IMR-90 (cell line): ENCODE data around the gene ASIC2. TPM values are rescaled to one million over a fixed set of nuclear protein-coding genes. Genes with fewer than 3 reads are reported as not detected.

Source experiments
- ATAC-seq: fragments of 200-7000 bp; cut with Tn5 transposase; 2 replicates; pipeline ENCODE4 v1.9.1; 2020; ENCODE audit warnings: low read depth, mild to moderate bottlenecking, moderate library complexity
- BruUV-seq: library from RNA; stranded (reverse); fragments of 400-500 nt; replicated peaks from 2 replicates; lab custom pipeline; 2021; lab: Mats Ljungman, UMichigan
- CTCF ChIA-PET: fragments of 300-600 bp; formaldehyde crosslinking; extraction: SDS; loops from one replicate; lab custom pipeline; 2021; ENCODE audit warnings: antibody characterized with exemption; lab: Yijun Ruan, JAX
- POLR2A ChIA-PET: fragments of 300-600 bp; sonication (Branson Sonifier 250); formaldehyde crosslinking; loops from one replicate; lab custom pipeline; 2022; ENCODE audit warnings: antibody characterized with exemption; ENCODE audit not compliant: unreplicated experiment; lab: Charles Lee
- DNase-seq: peaks from one replicate; pipeline ENCODE4 v3.0.0; 2013
- H2AFZ ChIP-seq: replicated peaks from 2 replicates; pipeline ENCODE3; 2013; ENCODE audit warnings: low read length, mild to moderate bottlenecking; ENCODE audit not compliant: poor library complexity
- H2AK5ac ChIP-seq: 2 replicates; pipeline ENCODE4 v1.6.1; 2013; ENCODE audit warnings: low read depth, low read length, inconsistent platforms
- H2AK9ac ChIP-seq: replicated peaks from 2 replicates; pipeline ENCODE3; 2013; ENCODE audit warnings: mild to moderate bottlenecking, low read depth, low read length, moderate library complexity; ENCODE audit not compliant: poor library complexity
- H2BK120ac ChIP-seq: 2 replicates; pipeline ENCODE4 v1.6.1; 2013; ENCODE audit warnings: low read depth, low read length, inconsistent platforms
- H2BK15ac ChIP-seq: 3 replicates; pipeline ENCODE4 v1.6.1; 2013; ENCODE audit warnings: low read depth, low read length, inconsistent platforms
- H2BK20ac ChIP-seq: 2 replicates; pipeline ENCODE4 v1.6.1; 2013; ENCODE audit warnings: low read depth, mild to moderate bottlenecking, inconsistent platforms, low read length, moderate library complexity
- H2BK5ac ChIP-seq: 2 replicates; pipeline ENCODE4 v1.6.1; 2013; ENCODE audit warnings: mild to moderate bottlenecking, low read depth, low read length, inconsistent platforms; ENCODE audit not compliant: poor library complexity, severe bottlenecking
- H3K14ac ChIP-seq: replicated peaks from 2 replicates; pipeline ENCODE4 v1.6.1; 2013; ENCODE audit warnings: low read depth, low read length, inconsistent platforms
- H3K18ac ChIP-seq: 2 replicates; pipeline ENCODE4 v1.6.1; 2013; ENCODE audit warnings: low read depth, low read length, control low read depth
- H3K23ac ChIP-seq: 2 replicates; pipeline ENCODE4 v1.6.1; 2013; ENCODE audit warnings: low read depth, low read length, inconsistent platforms
- H3K27ac ChIP-seq: 2 replicates; pipeline ENCODE4 v1.5.1; 2013; ENCODE audit warnings: mild to moderate bottlenecking, control low read depth, low read length; ENCODE audit not compliant: insufficient read depth
- H3K27me3 ChIP-seq: 2 replicates; pipeline ENCODE4 v1.6.1; 2013; ENCODE audit warnings: low read length; ENCODE audit not compliant: control insufficient read depth, insufficient read depth
- H3K36me3 ChIP-seq: 2 replicates; pipeline ENCODE4 v1.6.1; 2013; ENCODE audit warnings: low read length, mixed read lengths; ENCODE audit not compliant: control insufficient read depth, insufficient read depth
- H3K4ac ChIP-seq: 2 replicates; pipeline ENCODE4 v1.6.1; 2013; ENCODE audit warnings: low read depth, low read length, inconsistent platforms
- H3K4me1 ChIP-seq: 2 replicates; pipeline ENCODE4 v1.6.1; 2013; ENCODE audit warnings: low read length, mixed read lengths; ENCODE audit not compliant: control insufficient read depth, insufficient read depth
- H3K4me2 ChIP-seq: 2 replicates; pipeline ENCODE4 v1.6.1; 2013; ENCODE audit warnings: low read depth, mild to moderate bottlenecking, control low read depth, low read length, moderate library complexity
- H3K4me3 ChIP-seq: 2 replicates; pipeline ENCODE4 v1.5.1; 2013; ENCODE audit warnings: low read depth, mild to moderate bottlenecking, control low read depth, low read length, moderate library complexity; ENCODE audit not compliant: insufficient read depth
- H3K56ac ChIP-seq: 2 replicates; pipeline ENCODE4 v1.6.1; 2013; ENCODE audit warnings: low read length, inconsistent platforms; ENCODE audit not compliant: insufficient read depth; ENCODE audit errors: extremely low read depth
- H3K79me1 ChIP-seq, 2 experiments: 2 replicates each; pipeline ENCODE4 v1.6.1; 2013; ENCODE audit warnings: low read length in 2 of 2, inconsistent platforms in 1 of 2, low read depth in 1 of 2
- H3K9ac ChIP-seq: 2 replicates; pipeline ENCODE4 v1.6.1; 2013; ENCODE audit warnings: low read depth, low read length, control low read depth
- H3K9me1 ChIP-seq: 2 replicates; pipeline ENCODE4 v1.6.1; 2013; ENCODE audit warnings: low read length, inconsistent platforms; ENCODE audit not compliant: insufficient read depth
- H3K9me3 ChIP-seq: 2 replicates; pipeline ENCODE4 v1.6.1; 2013; ENCODE audit warnings: low read length; ENCODE audit not compliant: control insufficient read depth, insufficient read depth
- H4K20me1 ChIP-seq: 2 replicates; pipeline ENCODE4 v1.6.1; 2013; ENCODE audit warnings: low read length, inconsistent platforms; ENCODE audit not compliant: insufficient read depth
- H4K5ac ChIP-seq: 2 replicates; pipeline ENCODE4 v1.6.1; 2013; ENCODE audit warnings: mild to moderate bottlenecking, low read depth, low read length, control low read depth
- H4K8ac ChIP-seq, 2 experiments: 2 replicates each; pipeline ENCODE4 v1.6.1; 2013; ENCODE audit warnings: low read depth in 2 of 2, low read length in 2 of 2, control low read depth in 1 of 2, inconsistent platforms in 1 of 2
- H4K91ac ChIP-seq: 2 replicates; pipeline ENCODE4 v1.6.1; 2013; ENCODE audit warnings: low read depth, low read length, inconsistent platforms; ENCODE audit not compliant: insufficient read depth
- BHLHE40 ChIP-seq: fragments of 150-350 bp; IDR thresholded peaks from 2 replicates; pipeline ENCODE4 v1.6.1; 2016; ENCODE audit warnings: mild to moderate bottlenecking, low read depth, low read length
- CEBPB ChIP-seq: IDR thresholded peaks from 2 replicates; pipeline ENCODE4 v1.6.1; 2012; ENCODE audit warnings: low read depth, low read length, improper control_type of control experiment
- CHD1 ChIP-seq: IDR thresholded peaks from 2 replicates; pipeline ENCODE4 v1.6.1; 2012; ENCODE audit warnings: low read depth, low read length, improper control_type of control experiment
- ELK1 ChIP-seq: fragments of 150-350 bp; IDR thresholded peaks from 2 replicates; pipeline ENCODE4 v1.6.1; 2016; ENCODE audit warnings: low read depth, mild to moderate bottlenecking, low read length, moderate library complexity, borderline replicate concordance
- FOS ChIP-seq: fragments of 150-350 bp; IDR thresholded peaks from 2 replicates; pipeline ENCODE4 v1.6.1; 2016; ENCODE audit warnings: low read depth, low read length
- MAFK ChIP-seq: IDR thresholded peaks from 2 replicates; pipeline ENCODE4 v1.6.1; 2012; ENCODE audit warnings: low read depth, low read length, improper control_type of control experiment
- MAZ ChIP-seq: IDR thresholded peaks from 2 replicates; pipeline ENCODE4 v1.6.1; 2012; ENCODE audit warnings: low read depth, mild to moderate bottlenecking, low read length, improper control_type of control experiment, moderate library complexity, borderline replicate concordance
- MXI1 ChIP-seq: IDR thresholded peaks from 2 replicates; pipeline ENCODE4 v1.6.1; 2012; ENCODE audit warnings: low read depth, mild to moderate bottlenecking, low read length, moderate library complexity, borderline replicate concordance
- NFE2L2 ChIP-seq: fragments of 150-350 bp; IDR thresholded peaks from 2 replicates; pipeline ENCODE4 v1.6.1; 2016; ENCODE audit warnings: low read depth, mild to moderate bottlenecking, low read length
- POLR2A ChIP-seq: IDR thresholded peaks from 2 replicates; pipeline ENCODE4 v1.6.1; 2012; ENCODE audit warnings: mild to moderate bottlenecking, low read depth, low read length
- RAD21 ChIP-seq: IDR thresholded peaks from 2 replicates; pipeline ENCODE4 v1.6.1; 2012; ENCODE audit warnings: low read length, improper control_type of control experiment
- RCOR1 ChIP-seq: IDR thresholded peaks from 2 replicates; pipeline ENCODE4 v1.6.1; 2012; ENCODE audit warnings: mild to moderate bottlenecking, low read length, improper control_type of control experiment; ENCODE audit not compliant: insufficient replicate concordance
- RFX5 ChIP-seq: IDR thresholded peaks from 2 replicates; pipeline ENCODE4 v1.8.0; 2012; ENCODE audit warnings: low read depth, mild to moderate bottlenecking, low read length, moderate library complexity
- SMC3 ChIP-seq: fragments of 150-350 bp; IDR thresholded peaks from 2 replicates; pipeline ENCODE4 v1.6.1; 2016; ENCODE audit warnings: low read depth, mild to moderate bottlenecking, antibody characterized with exemption, low read length, moderate library complexity
- USF2 ChIP-seq: fragments of 150-350 bp; IDR thresholded peaks from 2 replicates; pipeline ENCODE4 v1.6.1; 2017; ENCODE audit warnings: mild to moderate bottlenecking, antibody characterized with exemption, low read length, low read depth
- WGBS, 2 experiments: methylation state at CpG; one replicate each; pipeline versions ENCODE4 v1.1.5 to v1.1.7; 2013; ENCODE audit warnings: missing lambda C conversion rate in 2 of 2; ENCODE audit not compliant: insufficient read length in 1 of 2; ENCODE audit errors: extremely low coverage in 2 of 2; 5-methylcytosine and 5-hydroxymethylcytosine counted together
- dilution Hi-C: fragments of 300-500 bp; cut with HindIII; formaldehyde crosslinking; loops from one replicate; pipeline ENCODE4 v1.14.3; 2018; ENCODE audit warnings: low sequenced_read_pairs; ENCODE audit not compliant: unreplicated experiment
- in situ Hi-C: fragments of 300-500 bp; cut with MboI; formaldehyde crosslinking; loops from 3 replicates; pipeline ENCODE4 v1.14.3; 2019; ENCODE audit warnings: low sequenced_read_pairs, inconsistent platforms, mixed read lengths
- intact Hi-C: fragments of 100-400 bp; cut with micrococcal nuclease; formaldehyde crosslinking; loops from 2 replicates; pipeline ENCODE4 v1.10.0; 2022
- polyA plus RNA-seq, 3 experiments: library from polyadenylated mRNA; depleted of rRNA; stranded (reverse); fragments of >200 nt; gene quantifications; 2 replicates each; pipeline ENCODE4 v1.2.3, GENCODE V29; 2012; ENCODE audit warnings: low replicate concordance in 1 of 3
- total RNA-seq: library from RNA; depleted of rRNA; stranded (reverse); fragments of >200 nt; gene quantifications from 2 replicates; pipeline ENCODE4 v1.2.3, GENCODE V29; 2012
- TF ChIP-seq, protein P1 (sequence below): conservative IDR thresholded peaks from 2 replicates; pipeline ENCODE4 v1.5.1; 2012; ENCODE audit warnings: mild to moderate bottlenecking, low read depth, low read length, improper control_type of control experiment

The ASIC2 gene
- total and polyA plus RNA-seq, 2 of the 4 experiments (the other 2 are of a cell fraction), result under 0.01 to 0.15 TPM

DNA sequence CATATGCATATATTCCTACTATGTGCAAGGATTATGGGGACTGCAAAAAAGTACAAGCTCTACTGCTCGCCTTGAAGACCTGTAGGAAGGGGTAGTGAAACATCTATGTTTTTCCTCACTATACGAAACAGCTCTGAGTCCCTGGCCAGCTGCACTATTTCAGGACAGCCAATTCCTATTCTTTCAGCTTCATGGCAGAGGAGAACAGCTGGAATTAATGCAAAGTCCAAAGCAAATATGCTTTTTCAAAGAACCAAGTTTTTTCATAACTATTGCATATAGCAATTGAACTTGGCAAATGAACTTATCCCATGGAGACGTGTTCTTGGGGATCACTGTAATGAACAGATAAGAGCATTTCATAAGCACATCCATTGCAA is 179.1 kb downstream of the ASIC2 start:
- BruUV-seq, result no TSS peak
- Histone ChIP-seq H2BK5ac (no peak overlapping the region), H3K56ac (no peak overlapping the region), H3K9me1 (no peaks in the 10 kb centered on the region), H3K27me3 (peaks cover 2% of the 10 kb centered on the region; the same call in 1 of the 2 replicates), H3K23ac (no peak overlapping the region), H3K79me1 (no peaks in the 10 kb centered on the region), H3K18ac (no peak overlapping the region), H3K4ac (no peak overlapping the region), H4K91ac (no peak overlapping the region), H4K20me1 (no peaks in the 10 kb centered on the region), H2BK20ac (no peak overlapping the region), H3K4me2 (no peak overlapping the region), H2AK9ac (no peak overlapping the region), H3K9ac (no peak overlapping the region), H3K4me3 (no peak overlapping the region), H3K14ac (no peak overlapping the region), H2AK5ac (no peak overlapping the region), H3K36me3 (no peaks in the 10 kb centered on the region), H2BK15ac (no peak overlapping the region), H2AFZ (no peak overlapping the region), H2BK120ac (no peak overlapping the region), H3K4me1 (no peaks in the 10 kb centered on the region), H3K9me3 (no peaks in the 10 kb centered on the region), H3K27ac (no peak overlapping the region), H4K8ac (no peak overlapping the region), H4K5ac (no peak overlapping the region)
- intact Hi-C loops (no loop called here), in situ Hi-C loops (no loop called here), dilution Hi-C loops (no loop called here)
- DNase-seq (no peak), ATAC-seq (no peak)
- no CpG with 5 or more reads among the region's 3 CpGs for WGBS, 2 experiments
- ChIA-PET CTCF (no interaction called here), POLR2A (no interaction called here)
- TF ChIP-seq RFX5, result no peak
- TF ChIP-seq ELK1, result no peak
- TF ChIP-seq CEBPB, result no peak
- TF ChIP-seq USF2, result no peak
- TF ChIP-seq CHD1, result no peak
- TF ChIP-seq FOS, result no peak
- no peak for TF ChIP-seq MAFK
- TF ChIP-seq POLR2A, result no peak
- TF ChIP-seq BHLHE40, result no peak
- no peak for TF ChIP-seq MAZ
- TF ChIP-seq RAD21, result no peak
- no peak for TF ChIP-seq SMC3
- TF ChIP-seq RCOR1, result no peak
- TF ChIP-seq NFE2L2, result no peak
- TF ChIP-seq, protein P1, sequence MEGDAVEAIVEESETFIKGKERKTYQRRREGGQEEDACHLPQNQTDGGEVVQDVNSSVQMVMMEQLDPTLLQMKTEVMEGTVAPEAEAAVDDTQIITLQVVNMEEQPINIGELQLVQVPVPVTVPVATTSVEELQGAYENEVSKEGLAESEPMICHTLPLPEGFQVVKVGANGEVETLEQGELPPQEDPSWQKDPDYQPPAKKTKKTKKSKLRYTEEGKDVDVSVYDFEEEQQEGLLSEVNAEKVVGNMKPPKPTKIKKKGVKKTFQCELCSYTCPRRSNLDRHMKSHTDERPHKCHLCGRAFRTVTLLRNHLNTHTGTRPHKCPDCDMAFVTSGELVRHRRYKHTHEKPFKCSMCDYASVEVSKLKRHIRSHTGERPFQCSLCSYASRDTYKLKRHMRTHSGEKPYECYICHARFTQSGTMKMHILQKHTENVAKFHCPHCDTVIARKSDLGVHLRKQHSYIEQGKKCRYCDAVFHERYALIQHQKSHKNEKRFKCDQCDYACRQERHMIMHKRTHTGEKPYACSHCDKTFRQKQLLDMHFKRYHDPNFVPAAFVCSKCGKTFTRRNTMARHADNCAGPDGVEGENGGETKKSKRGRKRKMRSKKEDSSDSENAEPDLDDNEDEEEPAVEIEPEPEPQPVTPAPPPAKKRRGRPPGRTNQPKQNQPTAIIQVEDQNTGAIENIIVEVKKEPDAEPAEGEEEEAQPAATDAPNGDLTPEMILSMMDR, result no peak
- TF ChIP-seq MXI1, result no peak
